DND-41 (cell line): ENCODE data around the gene DENND1A.

ENCODE experiments used
- ATAC-seq: fragments of 200-7000 bp; cut with Tn5 transposase; 3 replicates; pipeline ENCODE4 v1.9.1; 2021; ENCODE audit warnings: low read depth; ENCODE audit not compliant: insufficient read depth
- DNase-seq: peaks from one replicate; pipeline ENCODE4 v3.0.0-alpha.2; 2020
- H2AFZ ChIP-seq: 2 replicates; pipeline ENCODE4 v1.6.0; 2012; ENCODE audit warnings: low read depth, low read length
- H3K27ac ChIP-seq: 2 replicates; pipeline ENCODE4 v1.5.1; 2012; ENCODE audit warnings: low read length, inconsistent platforms
- H3K27me3 ChIP-seq: fragments of 200-600 bp; sonication (generic); 2 replicates; pipeline ENCODE4 v1.6.0; 2012; ENCODE audit warnings: low read length, mild to moderate bottlenecking, inconsistent platforms; ENCODE audit not compliant: insufficient read depth, poor library complexity
- H3K36me3 ChIP-seq: 2 replicates; pipeline ENCODE4 v1.5.1; 2012; ENCODE audit warnings: low read length, inconsistent platforms; ENCODE audit not compliant: insufficient read depth
- H3K4me1 ChIP-seq: 2 replicates; pipeline ENCODE4 v1.5.1; 2012; ENCODE audit warnings: mild to moderate bottlenecking, low read length; ENCODE audit not compliant: insufficient read depth
- H3K4me2 ChIP-seq: 2 replicates; pipeline ENCODE4 v1.6.0; 2012; ENCODE audit warnings: mild to moderate bottlenecking, moderate library complexity, low read length, inconsistent platforms; ENCODE audit not compliant: insufficient read depth
- H3K4me3 ChIP-seq, 2 experiments: fragments of 200-600 bp in 1 of 2; shearing (Covaris generic) in 1 of 2; 2 replicates each; pipeline ENCODE4 v1.5.1; 2012 to 2016; ENCODE audit warnings: inconsistent platforms in 2 of 2, low read length in 2 of 2, mild to moderate bottlenecking in 2 of 2, low read depth in 1 of 2, moderate library complexity in 1 of 2
- H3K79me2 ChIP-seq: 2 replicates; pipeline ENCODE4 v1.6.0; 2012; ENCODE audit warnings: low read length, inconsistent platforms; ENCODE audit not compliant: insufficient read depth
- H3K9ac ChIP-seq: 2 replicates; pipeline ENCODE4 v1.6.0; 2012; ENCODE audit warnings: low read depth, mild to moderate bottlenecking, inconsistent platforms, low read length, moderate library complexity
- H3K9me3 ChIP-seq: 2 replicates; pipeline ENCODE4 v1.5.1; 2012; ENCODE audit warnings: low read length, moderate library complexity, mild to moderate bottlenecking, inconsistent platforms; ENCODE audit not compliant: insufficient read depth, severe bottlenecking
- H4K20me1 ChIP-seq: 2 replicates; pipeline ENCODE4 v1.6.0; 2012; ENCODE audit warnings: low read length; ENCODE audit not compliant: insufficient read depth
- EZH2 ChIP-seq: IDR thresholded peaks from 3 replicates; pipeline ENCODE4 v1.6.1; 2012; ENCODE audit warnings: borderline replicate concordance, low read depth, mild to moderate bottlenecking, moderate library complexity, low read length, inconsistent platforms; ENCODE audit not compliant: severe bottlenecking
- TF ChIP-seq, protein P1 (sequence below): IDR thresholded peaks from 2 replicates; pipeline ENCODE4 v1.5.1; 2012; ENCODE audit warnings: borderline replicate concordance, low read length, moderate library complexity, mild to moderate bottlenecking; ENCODE audit not compliant: poor library complexity, severe bottlenecking; ENCODE audit errors: extremely low read depth

DENND1A gene

DNA sequence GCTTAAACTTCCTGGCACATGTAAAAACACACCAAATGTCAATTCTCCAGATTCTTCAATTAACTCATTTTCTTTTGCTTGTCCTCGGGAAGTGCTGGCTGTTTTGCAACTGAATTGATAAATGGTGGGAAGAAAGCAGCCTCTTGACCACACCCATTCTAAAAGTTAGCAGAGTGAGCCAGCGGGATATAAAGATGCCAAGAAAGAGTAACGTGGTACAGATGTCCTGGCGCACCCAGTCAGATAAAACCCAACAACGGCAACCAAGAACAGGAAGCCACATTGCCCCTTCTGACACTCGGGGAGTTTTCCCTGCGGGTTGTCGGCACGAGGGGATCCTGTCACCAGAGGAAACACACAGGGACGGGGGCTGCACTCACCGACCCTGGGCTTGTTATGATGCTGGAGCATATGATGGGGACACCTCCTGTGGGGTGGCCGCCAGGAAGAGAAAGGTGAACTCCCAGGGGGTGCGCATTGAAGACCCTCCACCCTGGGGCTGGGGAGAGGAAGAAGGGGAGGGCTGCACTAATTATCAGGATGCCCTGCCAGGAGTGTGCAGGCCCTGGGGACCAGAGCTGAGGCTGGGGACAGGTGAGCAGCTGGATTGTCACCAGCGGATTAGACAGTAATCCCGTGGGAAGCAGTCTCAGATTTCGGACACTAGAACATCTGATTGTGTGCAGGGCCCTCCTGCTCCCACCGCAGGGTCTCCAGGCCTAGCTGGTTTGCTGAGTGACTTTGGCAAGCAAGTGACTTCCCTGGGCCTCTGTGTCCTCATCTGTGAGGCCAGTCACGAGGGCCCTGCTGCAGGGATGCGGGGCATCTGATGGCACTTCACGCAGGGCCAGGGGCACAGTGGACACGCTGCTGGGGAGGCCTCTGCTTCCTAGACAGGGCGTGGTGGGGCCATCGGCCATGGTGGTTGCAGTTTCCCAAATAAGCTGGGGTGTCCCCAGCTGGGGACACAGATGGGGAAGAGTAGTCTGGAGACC is 514.7 kb downstream of the DENND1A start:
- no peak for DNase-seq
- Histone ChIP-seq H4K20me1 (no peaks in the 10 kb centered on the region), H3K4me1 (no peaks in the 10 kb centered on the region), H3K27me3 (no peaks in the 10 kb centered on the region), H3K9ac (no peak overlapping the region), H3K27ac (no peak overlapping the region), H3K4me2 (no peak overlapping the region), H3K79me2 (no peaks in the 10 kb centered on the region), H3K4me3 (no peak overlapping the region), H3K36me3 (no peaks in the 10 kb centered on the region; the same call in 1 of the 2 replicates), H2AFZ (no peak overlapping the region), H3K9me3 (no peaks in the 10 kb centered on the region)
- no peak for ATAC-seq
- no peak for TF ChIP-seq EZH2
- TF ChIP-seq, protein P1, sequence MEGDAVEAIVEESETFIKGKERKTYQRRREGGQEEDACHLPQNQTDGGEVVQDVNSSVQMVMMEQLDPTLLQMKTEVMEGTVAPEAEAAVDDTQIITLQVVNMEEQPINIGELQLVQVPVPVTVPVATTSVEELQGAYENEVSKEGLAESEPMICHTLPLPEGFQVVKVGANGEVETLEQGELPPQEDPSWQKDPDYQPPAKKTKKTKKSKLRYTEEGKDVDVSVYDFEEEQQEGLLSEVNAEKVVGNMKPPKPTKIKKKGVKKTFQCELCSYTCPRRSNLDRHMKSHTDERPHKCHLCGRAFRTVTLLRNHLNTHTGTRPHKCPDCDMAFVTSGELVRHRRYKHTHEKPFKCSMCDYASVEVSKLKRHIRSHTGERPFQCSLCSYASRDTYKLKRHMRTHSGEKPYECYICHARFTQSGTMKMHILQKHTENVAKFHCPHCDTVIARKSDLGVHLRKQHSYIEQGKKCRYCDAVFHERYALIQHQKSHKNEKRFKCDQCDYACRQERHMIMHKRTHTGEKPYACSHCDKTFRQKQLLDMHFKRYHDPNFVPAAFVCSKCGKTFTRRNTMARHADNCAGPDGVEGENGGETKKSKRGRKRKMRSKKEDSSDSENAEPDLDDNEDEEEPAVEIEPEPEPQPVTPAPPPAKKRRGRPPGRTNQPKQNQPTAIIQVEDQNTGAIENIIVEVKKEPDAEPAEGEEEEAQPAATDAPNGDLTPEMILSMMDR, result no peak

DNA sequence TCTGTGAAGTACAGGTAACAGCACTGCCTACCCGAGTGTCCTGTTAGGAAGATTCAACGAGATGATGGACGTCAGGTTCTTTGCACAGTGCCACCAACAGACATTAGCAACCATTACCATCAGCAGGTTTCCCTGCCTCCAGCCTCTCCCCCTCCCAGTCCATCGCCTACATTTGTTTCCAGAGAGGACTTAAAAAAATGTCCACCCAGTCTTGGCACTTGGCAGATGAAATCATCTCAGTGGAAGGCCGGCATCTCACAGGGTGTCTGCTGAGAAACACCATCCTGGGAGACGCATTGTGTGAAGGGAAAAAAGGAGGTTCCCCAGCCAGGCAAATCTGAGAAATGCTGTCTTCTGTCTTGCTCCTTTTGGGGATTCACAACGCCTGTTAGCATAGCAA is 515.7 kb downstream of the DENND1A start:
- no peak for TF ChIP-seq EZH2
- H3K36me3 ChIP-seq, result no peaks in the 10 kb centered on the region
- ATAC-seq (no peak), DNase-seq (no peak)
- H3K9ac ChIP-seq, result no peak overlapping the region
- no peaks in the 10 kb centered on the region for H3K27me3 ChIP-seq
- no peak overlapping the region for H2AFZ ChIP-seq
- no peak overlapping the region for H3K4me2 ChIP-seq
- no peaks in the 10 kb centered on the region for H3K79me2 ChIP-seq
- no peaks in the 10 kb centered on the region for H3K4me1 ChIP-seq
- H3K9me3 ChIP-seq, result no peaks in the 10 kb centered on the region
- H3K4me3 ChIP-seq, result no peak overlapping the region
- H4K20me1 ChIP-seq, result no peaks in the 10 kb centered on the region
- H3K27ac ChIP-seq, result no peak overlapping the region

DNA sequence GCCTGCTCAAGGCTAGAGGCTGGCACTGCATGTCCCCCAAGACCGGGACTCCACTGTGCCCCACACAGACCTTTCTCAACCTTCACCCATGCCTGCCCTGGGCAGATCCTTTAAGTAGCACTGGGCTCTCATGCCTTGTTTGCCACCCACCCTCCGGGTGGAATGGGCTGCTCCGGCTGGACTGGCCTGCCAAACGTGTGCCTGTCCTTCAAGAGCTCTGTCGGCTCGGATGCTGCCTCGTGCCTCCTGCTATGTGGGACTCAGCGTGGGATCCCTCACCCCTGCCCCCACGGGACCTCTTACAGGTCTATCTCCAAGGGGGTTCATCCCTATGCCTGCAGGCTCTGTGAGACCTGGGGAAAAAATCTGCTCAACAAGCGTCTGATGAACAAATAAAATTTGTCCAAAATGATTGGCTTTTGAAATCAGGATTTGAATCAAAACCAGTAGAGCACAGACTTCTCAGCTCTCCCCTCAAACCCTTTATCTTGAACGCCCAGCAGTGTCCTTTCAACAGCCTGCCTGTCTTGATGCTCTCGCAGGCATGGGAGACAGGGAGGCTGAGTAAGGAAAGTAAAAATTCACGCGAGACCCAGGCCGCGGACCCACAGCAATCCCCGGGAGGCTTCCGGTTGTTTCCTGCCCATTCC is 517.6 kb downstream of the DENND1A start:
- Histone ChIP-seq H3K4me3 (no peak overlapping the region), H3K9me3 (no peaks in the 10 kb centered on the region), H4K20me1 (no peaks in the 10 kb centered on the region), H3K9ac (no peak overlapping the region), H2AFZ (no peak overlapping the region), H3K79me2 (no peaks in the 10 kb centered on the region), H3K36me3 (no peaks in the 10 kb centered on the region), H3K4me1 (no peaks in the 10 kb centered on the region), H3K27ac (no peak overlapping the region), H3K4me2 (no peak overlapping the region), H3K27me3 (no peaks in the 10 kb centered on the region)
- ATAC-seq, result no peak
- TF ChIP-seq EZH2, result no peak
- TF ChIP-seq, protein P1, result no peak
- no peak for DNase-seq

DNA sequence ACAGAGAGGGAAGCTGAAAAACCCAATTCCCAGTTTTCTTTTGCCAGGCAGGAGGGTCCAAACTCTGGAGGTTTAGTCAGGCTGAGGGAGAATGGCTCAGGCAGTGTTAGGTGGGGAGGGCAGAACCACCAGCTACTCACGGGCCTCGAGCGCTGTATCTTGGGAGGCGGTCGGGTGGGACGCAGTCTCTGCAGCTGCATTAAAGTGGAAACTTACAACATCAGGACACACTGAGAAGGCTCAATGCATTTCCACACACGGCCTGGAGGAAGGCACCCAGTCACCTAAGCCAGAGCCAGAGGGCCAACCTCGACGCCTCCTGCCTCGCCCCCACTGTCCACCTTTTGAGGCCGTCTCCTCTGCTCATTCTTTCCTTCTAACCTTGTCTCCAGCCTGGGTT is 518.3 kb downstream of the DENND1A start:
- Histone ChIP-seq H3K9me3 (no peaks in the 10 kb centered on the region), H3K4me1 (no peaks in the 10 kb centered on the region), H4K20me1 (no peaks in the 10 kb centered on the region), H3K9ac (no peak overlapping the region), H3K27ac (no peak overlapping the region), H2AFZ (no peak overlapping the region), H3K4me2 (no peak overlapping the region), H3K4me3 (no peak overlapping the region), H3K36me3 (no peaks in the 10 kb centered on the region), H3K79me2 (no peaks in the 10 kb centered on the region), H3K27me3 (no peaks in the 10 kb centered on the region)
- TF ChIP-seq, protein P1, result no peak
- no peak for TF ChIP-seq EZH2
- no peak for DNase-seq
- no peak for ATAC-seq
